Activated CD4-positive, CD25-positive, alpha-beta regulatory T cell (primary cell): ENCODE data around the gene KCNB1.

Experiments used
- DNase-seq, 4 experiments: peaks; one replicate each; lab custom pipeline; 2025; lab: John Stamatoyannopoulos, UW

KCNB1 gene

DNA sequence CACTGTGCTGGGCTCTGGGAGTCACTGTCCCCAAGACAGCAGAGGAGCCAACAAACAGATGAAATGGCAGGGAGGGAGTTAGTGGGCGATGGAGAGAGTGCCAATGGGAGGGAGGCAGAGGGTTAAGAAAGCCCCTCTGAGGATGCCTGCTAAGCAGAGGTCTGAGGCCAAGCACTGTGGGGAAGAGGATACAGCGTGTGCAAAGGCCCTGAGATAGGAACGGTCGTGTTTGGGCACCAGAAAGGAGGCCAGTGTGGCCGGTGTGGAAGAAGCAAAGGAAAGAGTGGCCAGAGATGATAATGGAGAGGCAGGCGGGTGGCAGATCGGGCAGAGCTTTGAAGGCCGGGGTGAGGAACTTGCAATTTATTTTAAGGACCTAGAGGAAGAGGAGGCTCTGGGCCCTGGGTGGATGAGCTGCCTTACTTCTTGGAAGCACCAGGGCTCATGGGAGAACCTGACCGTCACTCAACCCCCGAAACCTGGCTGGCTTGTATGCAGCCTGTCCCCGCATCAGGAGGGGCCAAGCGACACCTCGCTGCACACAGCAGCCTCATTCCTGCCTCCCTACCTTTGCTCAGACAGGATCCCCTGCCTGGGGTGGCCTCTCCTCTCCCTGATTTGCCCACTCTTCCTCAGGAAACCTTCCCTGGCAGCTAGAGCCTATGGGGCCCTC is 73.0 kb downstream of the KCNB1 start:
- DNase-seq = no peak

DNA sequence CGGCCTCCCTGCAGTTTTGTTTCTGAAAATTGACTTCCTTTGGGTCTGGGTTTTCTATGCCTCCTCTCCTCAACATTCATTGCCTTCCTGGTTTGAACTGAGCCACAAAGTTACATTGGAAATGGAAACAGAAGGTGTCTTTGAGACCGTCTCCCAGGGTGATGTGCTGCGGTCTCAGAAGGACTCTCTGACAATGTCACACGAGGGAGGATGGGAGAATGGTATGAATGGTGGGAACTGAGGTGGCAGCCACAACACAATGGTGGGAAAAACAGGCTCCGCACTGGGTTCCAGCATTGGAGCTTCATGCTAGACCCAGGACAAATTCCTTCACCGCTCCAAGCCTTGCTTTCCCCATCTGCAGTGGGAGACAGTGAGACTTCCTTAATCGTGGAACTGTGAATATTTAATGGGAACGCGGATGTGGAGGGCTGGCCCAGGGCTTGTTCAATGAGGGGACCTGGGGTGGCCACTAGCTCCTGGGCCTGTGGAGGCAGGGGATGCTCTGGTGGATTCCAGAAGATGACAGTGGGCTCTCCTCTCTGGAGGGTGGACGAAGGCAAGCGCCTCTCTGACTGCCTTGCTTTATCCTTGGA is 73.9 kb downstream of the KCNB1 start:
- no peak for DNase-seq

DNA sequence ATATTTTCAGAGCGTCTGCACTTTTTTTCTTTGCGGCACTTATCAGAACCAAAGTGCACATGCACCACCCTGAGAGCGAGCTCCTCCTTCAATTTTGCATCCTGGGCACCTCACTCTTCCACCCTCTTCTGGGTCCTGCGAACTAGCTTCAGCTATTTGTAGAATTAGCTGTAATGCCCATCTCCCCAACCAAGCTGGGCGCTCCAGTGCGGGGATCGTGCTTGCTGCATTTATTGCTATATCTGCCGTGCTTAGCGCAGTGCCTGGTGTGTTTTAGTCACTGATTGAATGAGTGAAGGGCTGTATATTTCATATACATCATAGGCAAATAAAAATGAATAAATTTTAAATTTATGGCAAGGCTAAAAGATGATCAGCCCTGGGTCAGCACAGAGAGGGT is 75.8 kb downstream of the KCNB1 start:
- no peak for DNase-seq

DNA sequence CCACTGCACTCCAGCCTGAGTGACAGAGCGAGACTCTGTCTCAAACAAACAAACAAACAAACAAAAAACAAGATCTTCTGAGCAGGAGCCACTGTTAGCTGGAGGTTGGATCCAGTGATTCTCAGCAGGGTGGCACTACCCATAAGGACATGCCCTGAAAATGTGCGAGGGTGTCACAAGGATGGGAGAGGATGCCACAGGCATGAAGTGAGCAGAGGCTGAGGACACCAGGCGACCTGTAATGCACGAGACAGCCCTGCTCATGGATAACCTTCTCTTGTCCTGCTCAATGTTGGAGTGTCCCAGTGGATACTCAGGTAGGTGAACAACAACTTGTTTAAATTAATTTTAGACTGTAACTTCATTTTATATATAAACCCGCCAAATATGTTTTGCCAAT is 76.8 kb downstream of the KCNB1 start:
- DNase-seq = no peak

DNA sequence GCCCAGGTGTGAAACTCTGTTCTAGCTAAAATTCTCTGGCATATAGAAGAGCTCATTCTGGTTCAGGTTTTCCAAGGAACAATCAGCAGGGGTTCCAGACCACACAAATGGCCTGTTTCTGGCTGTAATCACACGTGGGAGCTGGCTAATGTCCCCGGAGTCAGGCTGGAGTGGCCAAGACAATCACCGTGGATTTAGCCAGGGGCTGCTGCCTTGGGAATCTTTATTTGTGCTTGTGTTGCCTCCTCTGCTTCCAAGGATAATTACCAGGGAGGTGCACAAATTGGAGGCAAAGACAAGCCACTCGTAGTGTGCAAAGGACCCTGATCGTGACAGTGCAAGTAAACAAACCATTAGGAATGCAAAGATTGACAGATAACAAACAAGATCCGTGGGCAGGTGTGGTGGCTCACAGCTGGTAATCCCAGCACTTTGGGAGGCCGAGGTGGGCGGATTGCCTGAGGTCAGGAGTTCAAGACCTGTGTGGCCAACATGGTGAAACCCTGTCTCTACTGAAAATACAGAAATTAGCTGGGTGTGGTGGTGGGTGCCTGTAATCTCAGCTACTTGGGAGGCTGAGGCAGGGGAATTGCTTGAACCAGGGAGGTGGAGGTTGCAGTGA is 77.3 kb downstream of the KCNB1 start:
- no peak for DNase-seq

DNA sequence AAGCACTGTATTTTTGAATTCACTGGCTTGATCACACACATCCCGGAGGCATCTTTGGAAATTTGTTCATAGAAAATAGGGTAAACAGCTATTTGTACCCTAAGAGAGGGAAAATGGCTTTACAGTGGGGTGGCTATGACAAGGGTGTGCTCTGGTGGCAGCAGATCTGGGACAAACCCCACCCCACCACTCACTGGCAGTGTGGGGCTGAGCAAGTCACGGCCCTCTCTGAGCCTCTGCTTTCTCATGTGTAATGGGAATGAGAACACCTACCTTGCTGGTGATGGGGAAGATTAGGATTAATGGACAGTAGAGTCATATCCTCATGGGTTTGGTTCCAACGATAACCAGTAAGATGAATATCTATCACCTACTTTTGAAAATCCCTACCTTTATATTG is 78.0 kb downstream of the KCNB1 start:
- no peak for DNase-seq

DNA sequence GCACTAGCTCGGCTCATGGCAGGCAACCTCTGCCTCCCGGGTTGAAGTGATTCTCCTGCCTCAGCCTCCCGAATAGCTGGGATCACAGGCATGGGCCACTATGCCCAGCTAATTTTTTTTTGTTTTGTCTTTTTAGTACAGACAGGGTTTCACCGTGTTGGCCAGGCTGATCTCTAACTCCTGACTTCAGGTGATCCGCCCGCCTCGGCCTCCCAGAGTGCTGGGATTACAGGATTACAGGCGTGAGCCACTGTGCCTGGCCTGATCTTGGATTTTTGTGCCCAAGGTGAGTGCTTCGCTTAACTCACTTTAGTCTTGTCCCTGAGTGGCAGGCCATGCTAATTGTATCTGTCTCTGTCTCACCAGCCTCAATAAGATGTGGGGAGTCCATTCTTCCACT is 78.6 kb downstream of the KCNB1 start:
- DNase-seq = no peak

DNA sequence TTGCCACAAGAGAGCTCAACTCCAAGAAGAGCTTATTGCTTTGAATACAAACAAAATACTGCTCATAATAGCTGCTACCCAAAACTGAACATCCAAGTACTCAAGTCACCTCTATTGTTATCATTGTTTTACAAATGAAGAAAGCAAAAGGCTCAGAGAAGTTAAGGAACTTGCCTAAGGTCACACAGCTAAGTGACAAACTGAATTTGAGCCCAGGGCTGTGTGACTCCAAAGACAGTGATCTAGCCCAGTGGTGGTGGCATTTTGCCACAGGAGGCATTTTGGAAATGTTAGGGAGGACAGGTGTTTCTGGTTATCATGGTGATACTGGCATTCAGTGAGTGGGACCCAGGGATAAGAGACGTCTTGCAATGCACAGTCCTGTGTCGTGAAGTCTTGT is 79.5 kb downstream of the KCNB1 start:
- DNase-seq = no peak

DNA sequence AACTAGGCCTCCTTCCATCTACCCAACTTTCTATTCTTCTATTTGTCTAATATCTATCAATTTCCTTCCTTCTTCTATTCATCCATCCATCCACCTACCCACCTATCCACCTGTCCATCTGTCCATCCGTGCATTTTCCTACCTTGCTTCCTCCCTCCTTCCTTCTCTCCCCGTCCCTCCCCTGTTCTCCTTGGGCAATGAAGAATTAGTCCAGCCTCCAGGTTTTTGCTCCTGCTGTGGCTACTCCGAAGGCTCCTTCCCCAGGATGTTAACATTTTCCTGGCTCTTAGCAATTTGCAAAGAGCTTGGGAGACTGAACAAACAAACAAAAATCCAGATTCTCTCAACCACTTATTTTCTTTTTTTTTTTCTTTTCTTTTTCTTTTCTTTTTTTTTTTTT is 81.6 kb downstream of the KCNB1 start:
- DNase-seq = no peak

DNA sequence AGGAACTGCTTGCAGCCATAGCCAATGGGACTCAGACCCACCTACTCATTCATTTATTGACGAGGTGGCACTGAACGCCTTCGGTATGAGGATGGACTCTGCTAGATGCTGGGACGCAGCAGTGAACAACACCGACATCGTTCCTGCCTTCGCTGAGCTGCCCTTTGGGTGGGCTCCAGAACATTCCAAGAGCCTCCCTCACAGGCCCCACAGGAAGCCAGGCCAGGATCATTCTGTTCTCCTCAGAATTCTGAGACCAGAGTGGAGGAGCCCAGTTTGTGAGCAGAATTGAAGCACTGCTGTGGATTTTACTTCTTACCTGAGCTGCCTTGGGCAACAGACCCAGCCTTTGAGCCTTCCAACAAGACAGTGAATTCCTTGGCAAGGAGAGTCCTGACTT is 82.1 kb downstream of the KCNB1 start:
- DNase-seq = no peak

DNA sequence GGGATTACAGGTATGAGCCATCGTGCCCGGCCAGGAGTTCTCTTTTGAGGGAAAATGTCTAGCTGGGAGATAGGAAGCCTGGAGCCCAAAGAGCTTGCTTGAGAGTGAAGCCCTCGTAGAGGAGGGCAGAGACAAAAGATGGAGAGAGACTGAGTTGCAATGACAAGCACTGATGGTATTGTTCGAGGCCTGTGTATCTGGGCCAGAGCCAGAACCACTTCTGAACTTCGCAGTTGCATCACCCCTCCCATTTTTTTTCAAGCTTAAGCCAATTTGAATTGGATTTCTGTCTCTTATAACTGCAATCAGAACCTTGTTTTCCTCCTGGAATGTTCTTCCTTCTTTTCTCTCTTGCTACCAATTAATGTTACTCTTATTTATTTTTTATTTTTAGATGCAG is 83.1 kb downstream of the KCNB1 start:
- DNase-seq = no peak

DNA sequence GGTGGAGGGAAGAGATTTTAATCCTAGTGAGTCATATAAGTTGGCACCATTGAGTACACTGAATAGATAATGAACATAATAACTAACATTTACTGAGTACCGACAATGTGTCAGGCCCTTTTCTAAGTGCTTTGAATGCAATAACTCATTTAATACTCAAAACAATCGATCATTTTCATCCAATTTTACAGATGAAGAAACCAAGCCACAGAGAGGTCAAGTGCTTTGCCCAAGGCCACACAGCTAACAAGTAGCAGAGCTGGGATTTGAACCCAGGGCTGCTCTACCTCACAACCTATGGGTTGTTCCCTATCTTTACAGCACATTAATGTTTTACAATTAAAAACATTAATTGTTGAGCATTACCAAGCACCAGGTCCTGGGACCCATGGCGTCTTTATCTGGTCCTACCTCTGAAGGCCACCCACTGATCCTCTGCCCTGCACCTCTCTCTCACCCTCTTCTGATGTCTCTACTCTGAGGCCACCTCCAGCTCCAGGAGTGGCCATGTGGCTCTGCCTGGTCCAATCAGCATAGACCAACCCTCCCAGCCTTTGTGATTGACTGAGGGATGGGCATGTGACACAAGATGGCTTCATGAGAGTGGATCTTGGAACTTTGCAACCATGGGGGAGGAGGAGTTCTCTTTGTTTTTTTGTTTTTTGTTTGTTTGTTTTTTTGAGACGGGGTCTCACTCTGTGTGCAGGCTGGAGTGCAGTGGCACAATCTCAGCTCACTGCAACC is 83.9 kb downstream of the KCNB1 start:
- DNase-seq = no peak

DNA sequence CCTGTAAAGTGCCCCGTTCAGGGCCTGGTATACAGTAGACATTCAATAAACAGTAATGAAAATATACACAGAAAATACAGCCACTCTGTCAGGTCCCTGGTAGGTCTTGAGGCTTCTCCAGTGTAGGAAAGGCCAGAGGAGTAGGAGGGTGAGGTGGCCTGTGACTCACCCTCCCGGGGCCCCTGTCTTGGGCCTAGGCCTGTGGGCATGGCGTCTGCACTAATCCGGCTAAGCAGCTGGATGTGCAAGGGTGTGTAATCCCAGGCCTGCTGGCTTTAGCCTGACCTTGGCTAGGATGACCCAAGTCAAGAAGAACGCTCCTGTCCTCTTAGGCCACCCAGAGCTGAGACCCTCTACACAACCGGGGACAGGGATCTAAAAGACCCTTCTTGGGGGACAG is 84.9 kb downstream of the KCNB1 start:
- no peak for DNase-seq

DNA sequence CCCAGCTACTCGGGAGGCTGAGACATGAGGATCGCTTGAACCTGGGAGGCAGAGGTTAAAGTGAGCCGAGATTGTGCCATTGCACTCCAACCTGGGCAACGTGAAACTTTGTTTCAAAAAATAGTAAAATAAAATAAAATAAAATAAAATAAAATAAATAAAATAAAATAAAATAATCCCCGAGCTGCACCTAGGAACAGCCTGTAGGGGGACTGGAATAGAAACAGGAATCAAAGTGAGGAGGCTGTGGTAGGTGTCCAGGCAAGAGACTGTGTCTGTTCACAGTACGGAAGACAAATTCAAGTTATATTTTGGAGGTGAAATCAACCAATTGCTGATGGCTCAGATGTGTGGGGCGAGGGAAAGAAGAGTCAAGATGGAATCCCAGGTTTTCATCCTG is 86.2 kb downstream of the KCNB1 start:
- DNase-seq = no peak

DNA sequence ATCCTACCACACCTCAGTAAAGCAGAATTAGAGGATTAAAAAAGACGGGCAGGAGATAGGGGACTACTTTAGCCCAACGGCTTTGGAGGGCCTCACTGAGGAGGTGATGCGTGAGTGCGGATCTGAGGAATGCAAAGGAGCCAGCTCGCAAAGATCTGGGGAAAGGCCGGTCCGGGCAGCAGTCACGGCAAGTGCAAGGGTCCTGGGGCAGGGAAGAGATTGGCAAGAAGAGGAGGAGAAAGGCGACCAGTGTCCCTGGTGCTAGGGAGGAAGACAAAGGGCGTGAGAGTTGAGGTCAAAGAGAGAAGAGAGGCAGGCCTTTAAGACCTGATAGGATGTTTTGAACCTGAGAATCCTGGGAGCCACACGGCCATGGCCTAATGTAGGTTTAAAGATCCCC is 86.8 kb downstream of the KCNB1 start:
- DNase-seq = no peak

DNA sequence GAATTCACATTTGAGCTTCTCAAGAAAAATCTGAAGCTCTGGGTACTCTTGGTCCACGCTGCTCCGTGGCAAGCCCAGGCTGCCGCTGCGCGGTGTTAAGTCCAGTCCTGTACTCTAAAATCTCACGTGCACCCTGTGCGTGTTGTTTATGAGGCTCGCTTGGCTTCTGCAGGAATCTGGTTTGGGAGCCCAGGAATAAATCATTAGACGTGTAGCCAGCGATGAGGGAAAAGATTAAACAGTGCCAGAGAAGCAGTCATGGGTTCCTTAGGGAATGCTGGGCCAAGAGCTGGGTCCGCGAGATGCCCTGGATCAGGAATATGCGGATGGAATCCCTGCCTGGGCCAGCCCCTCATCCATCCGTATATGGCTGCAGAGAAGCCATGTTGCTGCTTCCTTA is 87.3 kb downstream of the KCNB1 start:
- DNase-seq = no peak

DNA sequence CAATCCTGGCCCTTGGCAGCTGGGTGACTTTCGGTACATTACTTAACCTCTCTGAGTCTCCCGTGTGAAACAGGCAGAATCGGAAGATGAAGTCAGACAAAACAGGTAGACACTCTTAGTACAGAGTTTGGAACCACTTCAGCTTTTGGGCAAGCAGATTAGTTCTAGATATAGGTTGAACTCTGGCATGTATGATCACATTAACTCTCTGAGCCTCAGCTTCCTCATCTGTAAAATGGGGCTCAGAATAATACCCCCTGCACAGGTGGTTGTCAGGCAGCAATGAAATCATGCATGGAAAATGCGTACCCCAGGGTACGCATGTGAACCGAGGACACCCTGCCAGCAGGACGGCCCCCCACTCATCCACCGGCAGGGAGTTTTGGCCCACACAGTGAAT is 87.7 kb downstream of the KCNB1 start:
- no peak for DNase-seq

DNA sequence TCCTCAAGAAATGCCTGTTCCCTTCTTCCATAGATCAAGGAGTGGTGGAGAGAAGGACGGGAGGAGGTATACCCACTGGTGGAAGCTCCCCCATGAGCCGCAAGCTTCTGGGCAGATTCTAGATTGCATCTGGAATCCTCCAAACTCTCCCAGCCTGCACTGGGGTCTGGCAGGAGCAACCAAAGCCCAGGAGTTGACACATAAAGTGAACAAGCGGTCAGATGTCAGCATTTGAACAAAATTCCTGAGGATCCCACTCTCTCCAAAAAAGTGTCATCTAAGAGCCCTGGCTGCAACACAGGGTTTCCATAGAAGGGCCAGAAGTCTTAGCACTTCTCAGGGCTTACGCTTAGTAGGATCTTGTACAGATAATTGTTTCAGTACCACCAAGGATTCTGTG is 88.2 kb downstream of the KCNB1 start:
- DNase-seq = no peak

DNA sequence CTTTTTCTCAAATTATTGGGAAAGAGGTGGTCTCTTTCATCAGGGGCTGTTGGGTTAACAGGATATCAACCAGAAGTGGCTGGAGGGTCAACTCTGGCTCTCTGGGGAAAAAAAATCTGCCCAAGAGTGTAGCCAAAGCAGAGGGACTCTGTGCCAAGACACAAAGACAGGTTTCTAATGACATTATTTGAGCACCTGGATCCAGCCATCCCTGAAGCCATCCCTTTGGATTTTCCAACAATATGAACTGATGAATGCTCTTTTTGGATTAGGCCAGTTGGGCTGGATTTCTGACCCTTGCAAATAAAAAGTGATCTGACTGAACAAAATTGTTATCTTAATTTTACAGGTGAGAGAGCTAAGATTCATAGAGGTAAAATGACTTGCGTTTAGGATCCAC is 88.7 kb downstream of the KCNB1 start:
- no peak for DNase-seq

DNA sequence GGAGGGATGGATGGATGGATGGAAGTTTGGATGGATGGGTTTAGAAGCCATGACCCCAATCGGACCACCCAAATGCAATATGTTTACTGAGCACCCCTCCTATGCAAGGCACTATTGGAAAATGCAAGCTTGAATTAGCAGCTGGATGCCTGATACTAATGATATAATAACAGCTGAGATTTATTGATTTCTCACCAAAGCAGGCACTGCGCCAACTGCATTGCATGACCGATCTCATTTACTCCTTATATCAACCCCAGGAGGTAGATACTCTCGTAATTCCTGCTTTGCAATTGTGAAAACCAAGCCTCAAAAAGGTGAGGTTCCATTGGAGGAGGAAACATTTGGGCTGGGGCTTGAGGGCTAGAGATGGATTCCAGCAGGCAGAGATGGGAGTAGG is 89.7 kb downstream of the KCNB1 start:
- DNase-seq = no peak

DNA sequence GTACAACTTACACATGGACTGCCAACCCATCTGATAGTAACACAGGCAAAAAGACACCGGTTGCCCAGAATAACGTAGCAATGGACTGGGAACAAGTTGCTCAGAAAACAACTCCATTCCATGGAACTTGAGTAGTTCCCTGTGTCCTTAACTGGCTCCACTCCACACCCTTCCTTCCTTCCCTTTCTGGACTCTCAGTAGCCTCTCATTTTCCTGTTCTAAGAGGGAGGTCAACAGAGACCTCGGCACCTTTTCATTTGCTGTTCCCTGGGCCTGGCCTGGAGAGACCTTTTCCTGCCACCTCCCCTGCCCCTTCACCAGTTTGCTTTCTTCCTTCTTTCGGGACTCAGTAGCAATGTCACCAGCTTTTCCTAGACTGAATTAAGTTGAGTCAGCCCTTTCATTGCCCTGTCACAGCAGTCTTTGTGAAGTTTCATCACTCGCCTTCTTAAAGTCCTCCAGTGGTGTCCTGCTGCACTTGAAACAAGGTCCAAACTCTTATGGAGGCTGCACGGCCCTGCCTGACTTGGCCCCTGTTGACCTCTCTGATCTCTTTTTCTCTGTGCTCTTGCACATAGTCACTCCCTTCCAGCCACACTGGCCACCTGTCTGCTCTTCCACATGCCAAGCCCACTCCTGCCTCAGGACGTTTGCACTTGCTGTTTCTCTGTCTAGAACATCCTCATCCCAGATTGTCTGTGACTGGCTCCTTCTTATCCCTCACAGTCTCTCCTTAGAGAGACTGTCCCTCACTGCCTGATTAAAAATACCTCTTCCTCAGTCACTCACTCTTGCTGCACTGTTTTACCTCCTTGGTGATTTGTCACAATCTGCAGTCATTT is 90.8 kb downstream of the KCNB1 start:
- DNase-seq = no peak

DNA sequence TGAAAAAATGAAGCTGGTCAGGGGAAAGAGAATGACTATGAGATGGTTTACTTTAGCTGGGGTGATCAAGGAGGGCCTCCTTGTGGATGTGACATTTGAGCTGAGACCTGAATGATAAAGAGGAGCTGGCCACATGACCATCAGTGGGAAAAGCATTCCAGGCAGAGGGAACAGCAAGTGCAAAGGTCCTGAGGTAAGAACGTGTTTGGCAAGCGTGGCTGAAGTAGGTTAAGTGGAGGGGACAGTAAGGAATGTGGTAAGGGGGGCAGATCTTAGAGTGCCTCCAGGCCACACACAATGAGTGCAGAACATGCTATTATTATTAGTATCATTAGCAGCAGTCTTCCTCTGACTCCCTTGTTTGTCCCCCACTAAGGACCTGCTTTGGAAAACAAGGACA is 92.6 kb downstream of the KCNB1 start:
- no peak for DNase-seq
